Upper lobe of left lung (tissue), 4 donors: ENCODE results near the gene SRGAP2C.
"Not testable (repeated sequence)": the region's sequence is repeated elsewhere in the genome, so short reads cannot be mapped to it uniquely, and the experiment has no call there.

ENCODE experiments used
- CTCF ChIP-seq, 6 experiments: fragments of 450-650 bp in 4 of 6; fragments of 200-600 bp in 2 of 6; sonication (generic) in 2 of 6; IDR thresholded peaks; one replicate each; pipeline ENCODE4 v1.5.1; 2016 to 2019; ENCODE audit warnings: antibody characterized with exemption in 6 of 6
- EP300 ChIP-seq, 4 donors: sonication (generic); formaldehyde crosslinking; IDR thresholded peaks; one replicate each; pipeline ENCODE4 v1.5.1; 2017; ENCODE audit warnings: antibody characterized with exemption in 4 of 4, control low read depth in 2 of 4
- POLR2A ChIP-seq, 4 donors: fragments of 450-650 bp; IDR thresholded peaks; one replicate each; pipeline ENCODE4 v1.5.1; 2016 to 2017; ENCODE audit warnings: antibody characterized with exemption in 4 of 4, mild to moderate bottlenecking in 2 of 4
- POLR2AphosphoS5 ChIP-seq, 2 donors: sonication (generic); formaldehyde crosslinking; IDR thresholded peaks; one replicate each; pipeline ENCODE4 v1.5.1; 2017; ENCODE audit warnings: antibody characterized with exemption in 2 of 2

- TF ChIP-seq CTCF, POLR2A, POLR2AphosphoS5, EP300 (IDR thresholded peaks at IDR 0.05): not testable (repeated sequence)
Measured at GRCh38 chr1:121301876-121302275, 117.1 kb downstream of the SRGAP2C start.
